ENCODE results near the gene MAPK6.

- TF ChIP-seq CTCF (IDR thresholded peaks at IDR 0.05) (no peak), POLR2A (IDR thresholded peaks at IDR 0.05) (no peak), POLR2AphosphoS5 (IDR thresholded peaks at IDR 0.05) (no peak)
Measured at GRCh38 chr15:52030010-52030409, 11.0 kb downstream of the MAPK6 start.
